Transverse colon (tissue), 3 donors: Measurements from ENCODE around the gene ZNF397.

Source experiments
- CTCF ChIP-seq, 5 experiments: fragments of 200-600 bp in 3 of 5; fragments of 450-650 bp in 2 of 5; sonication (generic) in 3 of 5; IDR thresholded peaks; 1 replicate in 2 of 5; 2 replicates in 3 of 5; pipeline ENCODE4 v1.5.1; 2016 to 2017; ENCODE audit warnings: antibody characterized with exemption in 5 of 5, inconsistent platforms in 3 of 5, mild to moderate bottlenecking in 2 of 5, moderate library complexity in 1 of 5
- EP300 ChIP-seq: sonication (generic); formaldehyde crosslinking; IDR thresholded peaks from one replicate; pipeline ENCODE4 v1.6.1; 2017; ENCODE audit warnings: antibody characterized with exemption, low read depth
- POLR2A ChIP-seq: fragments of 450-650 bp; IDR thresholded peaks from one replicate; pipeline ENCODE4 v1.6.1; 2016; ENCODE audit warnings: antibody characterized with exemption, mild to moderate bottlenecking, moderate library complexity

- TF ChIP-seq CTCF (IDR thresholded peaks at IDR 0.05): no peak
- no peak for TF ChIP-seq EP300
- TF ChIP-seq POLR2A: no peak
Measured at GRCh38 chr18:35241448-35241804, 592 bp downstream of the ZNF397 start.
